ENCODE results near the gene ANXA2R.

DNA sequence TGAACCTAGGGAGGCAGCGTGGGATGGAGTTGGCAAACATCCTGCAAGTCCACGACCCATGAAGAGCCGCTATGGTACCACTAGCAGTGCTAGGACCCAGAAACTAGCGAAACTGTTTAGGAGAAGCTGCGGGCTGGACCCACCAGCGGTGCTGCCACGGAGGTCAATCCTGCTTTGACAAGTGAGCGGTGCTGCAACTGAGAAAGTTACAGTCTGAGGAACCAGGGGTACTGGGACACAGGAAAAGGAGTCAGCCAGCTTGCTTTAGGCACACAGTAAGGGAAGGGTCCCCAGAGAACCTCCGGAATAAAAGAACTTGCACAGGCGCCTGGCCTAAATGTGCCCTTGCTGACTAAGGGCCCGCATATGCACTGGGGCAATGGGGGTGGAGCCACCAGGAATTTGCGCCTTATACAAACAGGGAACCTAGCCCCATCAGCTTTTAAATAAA is 23.6 kb upstream of the ANXA2R start:
- no peak for TF ChIP-seq POLR2A (IDR thresholded peaks at IDR 0.05)
- TF ChIP-seq, protein P1, sequence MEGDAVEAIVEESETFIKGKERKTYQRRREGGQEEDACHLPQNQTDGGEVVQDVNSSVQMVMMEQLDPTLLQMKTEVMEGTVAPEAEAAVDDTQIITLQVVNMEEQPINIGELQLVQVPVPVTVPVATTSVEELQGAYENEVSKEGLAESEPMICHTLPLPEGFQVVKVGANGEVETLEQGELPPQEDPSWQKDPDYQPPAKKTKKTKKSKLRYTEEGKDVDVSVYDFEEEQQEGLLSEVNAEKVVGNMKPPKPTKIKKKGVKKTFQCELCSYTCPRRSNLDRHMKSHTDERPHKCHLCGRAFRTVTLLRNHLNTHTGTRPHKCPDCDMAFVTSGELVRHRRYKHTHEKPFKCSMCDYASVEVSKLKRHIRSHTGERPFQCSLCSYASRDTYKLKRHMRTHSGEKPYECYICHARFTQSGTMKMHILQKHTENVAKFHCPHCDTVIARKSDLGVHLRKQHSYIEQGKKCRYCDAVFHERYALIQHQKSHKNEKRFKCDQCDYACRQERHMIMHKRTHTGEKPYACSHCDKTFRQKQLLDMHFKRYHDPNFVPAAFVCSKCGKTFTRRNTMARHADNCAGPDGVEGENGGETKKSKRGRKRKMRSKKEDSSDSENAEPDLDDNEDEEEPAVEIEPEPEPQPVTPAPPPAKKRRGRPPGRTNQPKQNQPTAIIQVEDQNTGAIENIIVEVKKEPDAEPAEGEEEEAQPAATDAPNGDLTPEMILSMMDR (IDR thresholded peaks at IDR 0.05) = no peak

Measured in Peyer's patch (tissue), 4 donors.